Progenitor cell of endocrine pancreas (in vitro differentiated cells): ENCODE data around the gene CASK. TPM values are rescaled to one million over a fixed set of nuclear protein-coding genes. Genes with fewer than 3 reads are reported as not detected.

Source experiments
- DNase-seq: peaks from one replicate; pipeline ENCODE4 v3.0.0; 2021; ENCODE audit warnings: low spot score; ENCODE audit not compliant: unreplicated experiment
- H3K27ac Mint-ChIP-seq: 2 replicates; pipeline ENCODE4 v1.8.0; 2021; ENCODE audit warnings: mild to moderate bottlenecking, moderate library complexity, mixed read lengths
- H3K27me3 Mint-ChIP-seq: 2 replicates; pipeline ENCODE4 v1.8.0; 2021; ENCODE audit warnings: mixed read lengths
- H3K36me3 Mint-ChIP-seq: 2 replicates; pipeline ENCODE4 v1.8.0; 2022; ENCODE audit warnings: mixed read lengths; ENCODE audit not compliant: insufficient read depth
- H3K4me1 Mint-ChIP-seq: 2 replicates; pipeline ENCODE4 v1.8.0; 2021; ENCODE audit warnings: low read depth, mixed read lengths
- H3K4me3 Mint-ChIP-seq: 2 replicates; pipeline ENCODE4 v1.8.0; 2021; ENCODE audit warnings: low read depth, mild to moderate bottlenecking, moderate library complexity, mixed read lengths
- H3K9me3 Mint-ChIP-seq: 2 replicates; pipeline ENCODE4 v1.8.0; 2021; ENCODE audit warnings: low read depth, mixed read lengths
- total RNA-seq: library from RNA; stranded (reverse); gene quantifications from 2 replicates; pipeline ENCODE4 v1.2.1, GENCODE V29; 2021
- TF ChIP-seq, protein P1 (sequence below): fragments of 200-600 bp; sonication (generic); IDR thresholded peaks from one replicate; pipeline ENCODE4 v1.5.0; 2021; ENCODE audit warnings: antibody characterized with exemption, mild to moderate bottlenecking; ENCODE audit not compliant: unreplicated experiment

The CASK gene
- total RNA-seq, 1 donor from 2014 or later: 68.3 TPM

GRCh38 chrX:41589634-41590270 lies 333.6 kb downstream of the CASK start:
- Mint-ChIP-seq H3K27ac (peak overlapping the region; percentile 54), H3K9me3 (peaks cover 3% of the 10 kb centered on the region), H3K4me1 (peaks cover 4% of the 10 kb centered on the region), H3K36me3 (peaks cover 3% of the 10 kb centered on the region), H3K27me3 (no peaks in the 10 kb centered on the region), H3K4me3 (no peak overlapping the region)
- TF ChIP-seq, protein P1, sequence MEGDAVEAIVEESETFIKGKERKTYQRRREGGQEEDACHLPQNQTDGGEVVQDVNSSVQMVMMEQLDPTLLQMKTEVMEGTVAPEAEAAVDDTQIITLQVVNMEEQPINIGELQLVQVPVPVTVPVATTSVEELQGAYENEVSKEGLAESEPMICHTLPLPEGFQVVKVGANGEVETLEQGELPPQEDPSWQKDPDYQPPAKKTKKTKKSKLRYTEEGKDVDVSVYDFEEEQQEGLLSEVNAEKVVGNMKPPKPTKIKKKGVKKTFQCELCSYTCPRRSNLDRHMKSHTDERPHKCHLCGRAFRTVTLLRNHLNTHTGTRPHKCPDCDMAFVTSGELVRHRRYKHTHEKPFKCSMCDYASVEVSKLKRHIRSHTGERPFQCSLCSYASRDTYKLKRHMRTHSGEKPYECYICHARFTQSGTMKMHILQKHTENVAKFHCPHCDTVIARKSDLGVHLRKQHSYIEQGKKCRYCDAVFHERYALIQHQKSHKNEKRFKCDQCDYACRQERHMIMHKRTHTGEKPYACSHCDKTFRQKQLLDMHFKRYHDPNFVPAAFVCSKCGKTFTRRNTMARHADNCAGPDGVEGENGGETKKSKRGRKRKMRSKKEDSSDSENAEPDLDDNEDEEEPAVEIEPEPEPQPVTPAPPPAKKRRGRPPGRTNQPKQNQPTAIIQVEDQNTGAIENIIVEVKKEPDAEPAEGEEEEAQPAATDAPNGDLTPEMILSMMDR: no peak
- DNase-seq: no peak

- peaks cover 5% of the 10 kb centered on the region for H3K36me3 Mint-ChIP-seq
- DNase-seq: no peak
- peaks cover 4% of the 10 kb centered on the region for H3K4me1 Mint-ChIP-seq
- H3K9me3 Mint-ChIP-seq: peaks cover 3% of the 10 kb centered on the region
- H3K4me3 Mint-ChIP-seq: no peak overlapping the region
- TF ChIP-seq, protein P1: no peak
- no peaks in the 10 kb centered on the region for H3K27me3 Mint-ChIP-seq
- no peak overlapping the region for H3K27ac Mint-ChIP-seq
These were observed 335.1 kb downstream of the CASK start for GRCh38 chrX:41588271-41588670.

- Mint-ChIP-seq H3K4me1 (no peaks in the 10 kb centered on the region), H3K9me3 (peaks cover 6% of the 10 kb centered on the region), H3K27ac (no peak overlapping the region)
These were observed 342.8 kb downstream of the CASK start for GRCh38 chrX:41580423-41581064.

GRCh38 chrX:41563876-41564275 lies 359.5 kb downstream of the CASK start:
- H3K27ac Mint-ChIP-seq: no peak overlapping the region
- DNase-seq: no peak
- no peak overlapping the region for H3K4me3 Mint-ChIP-seq
- TF ChIP-seq, protein P1: no peak
- peaks cover 20% of the 10 kb centered on the region for H3K36me3 Mint-ChIP-seq
- peaks cover 18% of the 10 kb centered on the region for H3K9me3 Mint-ChIP-seq
- H3K4me1 Mint-ChIP-seq: no peaks in the 10 kb centered on the region
- no peaks in the 10 kb centered on the region for H3K27me3 Mint-ChIP-seq

More at GRCh38 chrX:41580423-41581064, 342.8 kb downstream of the CASK start:
- H3K4me3 Mint-ChIP-seq: no peak overlapping the region
- no peak for DNase-seq
- H3K36me3 Mint-ChIP-seq: peaks cover 9% of the 10 kb centered on the region
- TF ChIP-seq, protein P1: no peak
- H3K27me3 Mint-ChIP-seq: no peaks in the 10 kb centered on the region

DNA sequence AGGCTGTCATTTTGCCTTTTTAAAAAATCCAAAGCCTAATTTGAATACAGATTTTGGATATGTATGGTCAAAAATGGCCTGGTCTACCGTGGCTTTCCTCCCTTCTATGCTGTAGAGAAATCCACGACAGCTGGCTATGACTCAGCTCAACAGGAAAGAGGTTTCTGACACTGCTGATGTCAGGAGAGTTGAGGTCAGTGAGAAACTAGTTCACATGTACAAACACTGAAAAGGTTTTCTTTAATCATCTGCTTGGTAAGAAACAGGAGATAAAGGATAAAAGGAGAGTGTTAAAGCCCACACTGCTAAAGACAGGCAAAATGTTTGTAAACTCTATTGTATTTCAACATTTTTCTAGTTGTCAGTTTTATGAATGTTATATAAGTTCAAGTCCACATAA lies 362.3 kb downstream of the CASK start:
- peaks cover 10% of the 10 kb centered on the region for H3K36me3 Mint-ChIP-seq

More for the DNA sequence above, 362.3 kb downstream of the CASK start:
- DNase-seq: no peak
- Mint-ChIP-seq H3K4me3 (no peak overlapping the region), H3K9me3 (peaks cover 15% of the 10 kb centered on the region), H3K4me1 (no peaks in the 10 kb centered on the region), H3K27ac (peak overlapping the region; percentile 56), H3K27me3 (no peaks in the 10 kb centered on the region)
- TF ChIP-seq, protein P1: no peak
